Measurements from ENCODE around the gene NFKBIA. TPM values are rescaled to one million over a fixed set of nuclear protein-coding genes. Genes with fewer than 3 reads are reported as not detected.
"Not testable (repeated sequence)": the region's sequence is repeated elsewhere in the genome, so short reads cannot be mapped to it uniquely, and the experiment has no call there.

Gene NFKBIA
- total and polyA plus RNA-seq, 2 donors (not counting 1 experiment from before 2014, with no cell fraction given), result 17.7 to 67.9 TPM

DNA sequence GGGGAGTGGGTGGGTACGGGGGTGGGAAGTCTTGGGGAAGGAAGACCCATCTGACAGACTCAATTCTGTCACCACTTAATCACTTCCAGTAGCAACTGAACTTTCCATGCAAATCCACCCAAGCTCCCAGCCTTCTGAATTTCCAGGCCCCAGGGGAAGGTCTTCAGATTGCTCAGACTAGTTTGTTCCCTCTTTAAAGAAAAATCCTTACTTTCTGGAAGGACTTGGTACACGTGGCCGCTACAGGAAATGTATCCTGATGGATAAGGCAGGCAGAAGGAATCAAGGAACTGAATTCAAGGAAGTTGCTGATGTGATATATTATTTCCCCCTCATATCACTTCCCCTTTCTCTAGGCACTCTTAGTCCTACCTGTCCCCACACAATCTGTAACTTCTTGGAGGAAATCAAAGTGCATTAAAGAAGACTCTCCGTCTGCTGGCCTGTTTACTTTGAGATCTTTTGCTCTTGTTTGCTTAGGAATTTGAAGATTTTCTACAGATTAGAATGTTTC lies 6.4 kb downstream of the NFKBIA start:
- Histone ChIP-seq H4K20me1 (ENCODE audit: control insufficient read depth, extremely low read depth, insufficient read depth, low read length) (no peaks in the 10 kb centered on the region), H3K4me3 (replicated peaks in 1 of 4; ENCODE audit: control extremely low read depth in 1 of 4, insufficient read depth in 1 of 4, low read depth in 3 of 4, low read length in 4 of 4) (no peak overlapping the region), H2AFZ (ENCODE audit: low read length) (no peak overlapping the region), H3K27me3 (ENCODE audit: control insufficient read depth, insufficient read depth, low read length) (no peaks in the 10 kb centered on the region), H3K79me2 (ENCODE audit: control insufficient read depth, insufficient read depth, low read length) (peaks cover 9% of the 10 kb centered on the region), H3K4me1 (ENCODE audit: control insufficient read depth, extremely low read depth, insufficient read depth, low read length) (peaks cover 8% of the 10 kb centered on the region), H3K9me3 (ENCODE audit: control insufficient read depth, insufficient read depth, low read depth, low read length) (no peaks in the 10 kb centered on the region), H3K4me2 (ENCODE audit: extremely low read depth, insufficient read depth, low read length) (no peak overlapping the region), H3K9ac (ENCODE audit: insufficient read depth, low read length) (no peak overlapping the region), H3K36me3 (ENCODE audit: control insufficient read depth, insufficient read depth, low read length) (peaks cover 15% of the 10 kb centered on the region), H3K27ac (ENCODE audit: insufficient read depth, low read length) (no peak overlapping the region)
- DNase-seq (ENCODE audit: low read depth in 2 of 2), result no peak
- TF ChIP-seq, protein P1, sequence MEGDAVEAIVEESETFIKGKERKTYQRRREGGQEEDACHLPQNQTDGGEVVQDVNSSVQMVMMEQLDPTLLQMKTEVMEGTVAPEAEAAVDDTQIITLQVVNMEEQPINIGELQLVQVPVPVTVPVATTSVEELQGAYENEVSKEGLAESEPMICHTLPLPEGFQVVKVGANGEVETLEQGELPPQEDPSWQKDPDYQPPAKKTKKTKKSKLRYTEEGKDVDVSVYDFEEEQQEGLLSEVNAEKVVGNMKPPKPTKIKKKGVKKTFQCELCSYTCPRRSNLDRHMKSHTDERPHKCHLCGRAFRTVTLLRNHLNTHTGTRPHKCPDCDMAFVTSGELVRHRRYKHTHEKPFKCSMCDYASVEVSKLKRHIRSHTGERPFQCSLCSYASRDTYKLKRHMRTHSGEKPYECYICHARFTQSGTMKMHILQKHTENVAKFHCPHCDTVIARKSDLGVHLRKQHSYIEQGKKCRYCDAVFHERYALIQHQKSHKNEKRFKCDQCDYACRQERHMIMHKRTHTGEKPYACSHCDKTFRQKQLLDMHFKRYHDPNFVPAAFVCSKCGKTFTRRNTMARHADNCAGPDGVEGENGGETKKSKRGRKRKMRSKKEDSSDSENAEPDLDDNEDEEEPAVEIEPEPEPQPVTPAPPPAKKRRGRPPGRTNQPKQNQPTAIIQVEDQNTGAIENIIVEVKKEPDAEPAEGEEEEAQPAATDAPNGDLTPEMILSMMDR (conservative IDR thresholded peaks at IDR 0.05 in 1 of 2, IDR thresholded peaks at IDR 0.05 in 1 of 2; ENCODE audit: low read depth in 1 of 2, low read length in 2 of 2), result no peak
- TF ChIP-seq EZH2 (IDR thresholded peaks at IDR 0.05; ENCODE audit: low read length, missing control alignments), result no peak

DNA sequence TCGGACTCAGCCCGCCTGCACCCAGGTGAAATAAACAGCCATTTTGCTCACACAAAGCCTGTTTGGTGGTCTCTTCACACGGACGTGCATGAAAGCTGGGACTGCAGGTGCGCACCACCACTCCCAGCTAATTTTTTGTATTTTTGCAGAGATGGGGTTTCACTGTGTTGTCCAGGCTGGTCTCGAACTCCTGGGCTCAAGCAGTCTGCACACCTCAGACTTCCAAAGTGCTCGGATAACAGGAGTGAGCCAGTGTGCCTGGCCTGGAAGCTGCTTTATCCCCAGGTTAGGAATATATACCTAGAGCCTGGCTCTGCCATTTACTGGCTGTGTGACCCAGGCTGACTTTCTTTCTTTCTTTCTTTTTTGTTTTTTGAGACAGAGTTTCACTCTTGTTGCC lies 7.9 kb downstream of the NFKBIA start:
- H3K4me2 ChIP-seq (ENCODE audit: extremely low read depth, insufficient read depth, low read length); DNase-seq (ENCODE audit: low read depth in 2 of 2); H3K9me3 ChIP-seq (ENCODE audit: control insufficient read depth, insufficient read depth, low read depth, low read length); H3K4me3 ChIP-seq (replicated peaks in 1 of 4; ENCODE audit: control extremely low read depth in 1 of 4, insufficient read depth in 1 of 4, low read depth in 3 of 4, low read length in 4 of 4); H3K27me3 ChIP-seq (ENCODE audit: control insufficient read depth, insufficient read depth, low read length); H3K27ac ChIP-seq (ENCODE audit: insufficient read depth, low read length); H2AFZ ChIP-seq (ENCODE audit: low read length); H3K79me2 ChIP-seq (ENCODE audit: control insufficient read depth, insufficient read depth, low read length); H4K20me1 ChIP-seq (ENCODE audit: control insufficient read depth, extremely low read depth, insufficient read depth, low read length); H3K4me1 ChIP-seq (ENCODE audit: control insufficient read depth, extremely low read depth, insufficient read depth, low read length); H3K36me3 ChIP-seq (ENCODE audit: control insufficient read depth, insufficient read depth, low read length); H3K9ac ChIP-seq (ENCODE audit: insufficient read depth, low read length): not testable (repeated sequence)

DNA sequence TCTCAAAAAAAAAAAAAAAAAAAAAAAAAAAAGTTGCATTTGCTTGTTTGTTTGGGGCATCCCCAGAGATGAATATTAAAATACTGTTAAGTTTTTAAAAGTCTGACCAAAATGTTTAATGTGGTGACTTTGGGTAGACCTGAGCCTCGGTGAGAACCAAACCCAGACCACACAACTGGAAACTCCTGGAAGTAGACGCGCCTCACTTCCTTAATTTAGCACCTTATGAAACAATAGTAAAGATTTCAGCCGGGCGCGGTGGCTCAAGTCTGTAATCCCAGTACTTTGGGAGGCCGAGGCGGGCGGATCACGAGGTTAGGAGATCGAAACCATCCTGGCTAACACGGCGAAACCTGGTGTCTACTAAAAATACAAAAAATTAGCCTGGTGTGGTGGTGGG lies 9.3 kb downstream of the NFKBIA start:
- no peak for DNase-seq (ENCODE audit: low read depth in 2 of 2)
- peaks cover 3% of the 10 kb centered on the region for H3K4me1 ChIP-seq (ENCODE audit: control insufficient read depth, extremely low read depth, insufficient read depth, low read length)
- H3K79me2 ChIP-seq (ENCODE audit: control insufficient read depth, insufficient read depth, low read length), result no peaks in the 10 kb centered on the region
- TF ChIP-seq EZH2 (IDR thresholded peaks at IDR 0.05; ENCODE audit: low read length, missing control alignments), result no peak
- TF ChIP-seq, protein P1 (conservative IDR thresholded peaks at IDR 0.05 in 1 of 2, IDR thresholded peaks at IDR 0.05 in 1 of 2; ENCODE audit: low read depth in 1 of 2, low read length in 2 of 2), result no peak
- H3K9me3 ChIP-seq (ENCODE audit: control insufficient read depth, insufficient read depth, low read depth, low read length), result no peaks in the 10 kb centered on the region
- H3K4me2 ChIP-seq (ENCODE audit: extremely low read depth, insufficient read depth, low read length), result no peak overlapping the region
- no peaks in the 10 kb centered on the region for H3K27me3 ChIP-seq (ENCODE audit: control insufficient read depth, insufficient read depth, low read length)
- H3K9ac ChIP-seq (ENCODE audit: insufficient read depth, low read length), result no peak overlapping the region
- H3K27ac ChIP-seq (ENCODE audit: insufficient read depth, low read length), result no peak overlapping the region
- H4K20me1 ChIP-seq (ENCODE audit: control insufficient read depth, extremely low read depth, insufficient read depth, low read length), result no peaks in the 10 kb centered on the region
- H2AFZ ChIP-seq (ENCODE audit: low read length), result no peak overlapping the region
- H3K36me3 ChIP-seq (ENCODE audit: control insufficient read depth, insufficient read depth, low read length), result no peaks in the 10 kb centered on the region
- H3K4me3 ChIP-seq (replicated peaks in 1 of 4; ENCODE audit: control extremely low read depth in 1 of 4, insufficient read depth in 1 of 4, low read depth in 3 of 4, low read length in 4 of 4), result no peak overlapping the region

Data from fibroblast of lung (primary cell).